ENCODE results near the gene ZNF747. TPM values are rescaled to one million over a fixed set of nuclear protein-coding genes. Genes with fewer than 3 reads are reported as not detected.

Gene ZNF747
- total RNA-seq, 1 experiment from 2014 or later, result 6.9 TPM

DNA sequence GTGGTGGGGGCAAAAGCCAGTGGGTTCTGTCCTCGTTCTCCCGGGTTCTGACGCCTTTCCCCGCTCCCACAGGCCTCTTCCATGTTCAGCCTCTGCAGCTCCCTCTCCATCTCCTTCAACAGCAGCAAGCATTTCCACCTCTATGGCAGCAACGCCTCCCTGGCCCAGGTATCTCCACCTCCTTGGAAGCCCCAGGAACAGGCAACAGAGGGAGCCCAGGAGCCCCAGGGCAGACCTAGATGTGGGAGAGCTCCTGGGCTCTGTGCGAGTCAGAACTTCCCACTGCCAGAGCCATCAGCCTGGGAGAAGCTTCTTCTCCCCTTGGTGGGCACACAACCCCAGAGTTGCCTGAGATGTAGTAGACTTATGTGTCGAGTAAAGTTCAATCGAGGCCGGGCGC lies 16.1 kb downstream of the ZNF747 start:
- no peak for DNase-seq (ENCODE audit: low read depth)

DNA sequence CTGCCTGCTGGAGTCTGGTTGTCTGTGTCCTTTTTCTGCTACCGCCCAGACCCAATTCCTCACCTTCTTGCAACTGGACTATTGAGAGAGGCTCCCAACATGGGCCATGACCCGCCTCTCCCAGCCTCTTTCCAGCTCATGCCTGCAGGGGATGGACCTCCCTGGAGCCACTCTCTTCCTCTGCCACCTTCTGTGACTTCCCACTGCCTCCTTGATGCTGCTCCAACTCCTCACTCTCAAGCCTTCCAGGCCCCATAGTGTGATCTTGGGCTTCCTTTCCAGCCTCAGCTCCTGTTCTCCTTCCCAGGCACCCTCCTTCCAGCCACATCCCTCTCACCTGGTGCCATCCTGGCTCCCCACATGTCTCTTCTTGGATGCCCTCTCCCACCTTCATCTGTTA lies 19.4 kb downstream of the ZNF747 start:
- no peak for DNase-seq (ENCODE audit: low read depth)

DNA sequence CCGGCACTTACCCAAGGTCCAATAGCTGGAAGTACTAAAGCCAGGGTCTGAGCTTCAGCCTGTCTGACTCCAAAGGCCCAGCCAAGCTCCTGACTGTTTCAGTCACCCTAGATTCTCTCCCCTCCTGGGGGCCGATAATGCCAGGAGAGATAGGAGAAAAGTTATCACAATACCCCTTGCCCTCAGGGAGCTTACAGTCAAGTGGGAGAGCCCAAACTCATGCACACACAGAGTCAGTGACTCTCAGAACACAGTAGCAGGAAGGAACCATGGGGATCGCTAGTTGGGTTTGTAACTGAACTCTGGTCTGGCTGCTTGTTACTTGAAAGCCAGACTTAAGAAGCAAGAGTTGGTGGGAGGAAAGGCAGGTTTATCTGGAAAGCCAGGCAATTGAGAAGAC lies 23.1 kb downstream of the ZNF747 start:
- no peak for DNase-seq (ENCODE audit: low read depth)

DNA sequence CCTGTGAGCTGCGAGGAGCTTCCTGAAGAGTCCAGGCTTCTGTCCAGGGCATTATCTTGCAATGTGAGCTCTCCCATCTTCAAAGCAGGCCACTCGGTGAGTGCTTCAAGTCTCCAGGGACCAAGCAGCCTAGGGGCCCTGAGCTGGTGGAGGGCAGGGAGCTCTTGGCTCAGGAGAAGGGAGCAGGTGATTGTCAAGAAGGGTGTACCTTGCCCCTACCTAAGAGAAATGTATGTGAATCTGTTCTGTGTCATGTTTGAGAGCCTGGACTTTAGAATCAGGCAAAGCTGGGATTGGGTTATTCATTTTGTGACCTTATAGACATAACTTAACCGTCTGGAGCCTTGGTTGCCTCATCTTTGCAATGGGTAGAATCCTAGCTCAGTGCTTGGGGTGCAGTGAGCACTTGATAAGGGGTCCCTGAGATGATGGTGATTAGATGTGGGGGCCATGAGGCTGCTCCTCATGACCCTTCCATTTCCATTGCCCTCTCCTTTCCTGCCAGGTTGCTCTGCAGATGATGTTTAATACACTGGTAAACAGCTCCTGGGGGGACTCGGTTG lies 24.2 kb downstream of the ZNF747 start:
- DNase-seq (ENCODE audit: low read depth), result no peak

DNA sequence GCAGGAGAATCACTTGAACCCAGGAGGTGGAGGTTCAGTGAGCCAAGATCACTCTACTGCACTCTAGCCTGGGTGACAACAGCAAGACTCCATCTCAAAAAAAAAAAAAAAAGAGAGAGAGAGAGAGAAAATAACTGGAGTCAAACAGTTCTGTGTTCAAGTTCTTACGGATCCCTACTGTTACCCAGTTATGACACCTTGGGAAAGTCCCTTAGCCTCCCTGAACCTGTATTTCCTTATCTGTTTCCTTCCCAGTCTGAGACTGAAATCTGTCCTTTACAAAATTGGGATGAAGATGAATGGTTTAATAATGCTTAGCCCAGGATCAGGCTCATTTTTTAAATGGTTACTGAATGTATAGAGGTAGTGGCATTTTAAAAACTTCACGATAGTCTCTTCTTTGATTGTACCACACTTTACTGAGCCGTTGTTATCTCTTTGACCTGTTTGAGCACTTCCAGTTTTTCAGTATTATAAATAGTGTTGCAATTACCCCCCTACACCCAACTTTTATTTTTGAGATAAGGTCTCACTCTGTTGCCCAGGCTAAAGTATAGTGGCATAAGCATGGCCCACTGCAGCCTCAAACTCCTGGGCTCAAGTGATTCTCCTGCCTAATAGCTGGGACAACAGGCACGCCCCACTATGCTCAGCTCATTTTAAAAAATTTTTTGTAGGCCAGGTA lies 25.4 kb downstream of the ZNF747 start:
- DNase-seq (ENCODE audit: low read depth), result no peak

DNA sequence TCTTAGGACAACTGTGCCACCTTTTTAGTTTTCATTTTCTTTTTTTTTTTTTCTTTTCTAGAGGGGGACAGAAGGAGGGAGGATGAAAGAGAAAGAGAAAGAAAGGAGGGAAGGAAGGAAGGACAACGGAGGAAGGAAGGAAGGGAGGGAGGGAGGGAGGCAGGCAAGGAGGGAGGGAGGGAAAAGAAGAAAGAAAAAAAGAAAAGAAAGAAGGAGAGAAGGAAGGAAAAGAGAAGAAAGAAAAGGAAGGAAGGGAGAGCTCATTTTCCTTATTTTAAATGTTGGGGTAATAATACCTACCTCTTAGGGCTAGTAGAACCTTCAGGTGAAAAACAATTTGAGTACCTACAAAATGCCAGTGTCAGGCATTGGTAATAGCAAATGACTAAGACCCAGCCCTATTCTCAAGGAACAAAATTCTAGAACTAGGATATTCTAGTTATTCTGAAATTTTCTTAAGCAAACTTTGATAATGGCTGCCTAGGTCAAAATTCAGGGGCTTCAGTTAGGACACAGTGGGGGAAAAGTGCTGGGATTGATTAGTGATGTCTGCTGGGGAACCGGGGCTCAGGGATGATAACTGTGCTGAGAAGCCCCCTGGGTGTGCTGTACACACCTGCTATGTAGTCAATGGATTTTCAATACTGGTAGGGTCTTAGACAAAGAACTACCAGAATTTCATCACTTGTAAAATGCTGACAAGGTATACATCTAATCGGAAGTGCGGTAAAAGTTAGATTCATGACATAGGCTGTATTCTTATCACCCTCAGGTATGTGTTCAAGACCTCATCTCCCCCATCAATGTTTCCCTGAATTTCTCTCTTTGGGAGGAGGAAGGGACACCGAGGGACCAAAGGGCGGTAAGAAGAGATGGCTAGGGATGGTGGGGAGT lies 31.0 kb downstream of the ZNF747 start:
- DNase-seq (ENCODE audit: low read depth), result no peak

DNA sequence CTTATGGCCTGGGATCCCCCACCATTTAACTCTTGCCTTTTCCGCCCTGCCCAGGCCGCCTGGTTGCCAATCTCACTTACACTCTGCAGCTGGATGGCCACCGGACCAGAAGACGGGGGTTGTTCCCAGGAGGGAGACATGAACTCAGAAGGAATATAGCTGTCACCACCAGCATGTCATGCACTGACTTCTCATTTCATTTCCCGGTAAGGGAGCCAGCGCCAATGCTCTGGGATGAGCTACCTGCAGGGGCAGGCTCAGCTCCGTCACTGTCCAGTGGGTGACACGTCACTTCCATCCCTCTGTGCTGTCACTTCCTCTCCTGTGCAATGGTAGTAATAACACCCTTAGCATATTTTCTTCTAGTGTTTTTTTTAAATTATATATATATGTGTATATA lies 35.4 kb downstream of the ZNF747 start:
- no peak for DNase-seq (ENCODE audit: low read depth)

DNA sequence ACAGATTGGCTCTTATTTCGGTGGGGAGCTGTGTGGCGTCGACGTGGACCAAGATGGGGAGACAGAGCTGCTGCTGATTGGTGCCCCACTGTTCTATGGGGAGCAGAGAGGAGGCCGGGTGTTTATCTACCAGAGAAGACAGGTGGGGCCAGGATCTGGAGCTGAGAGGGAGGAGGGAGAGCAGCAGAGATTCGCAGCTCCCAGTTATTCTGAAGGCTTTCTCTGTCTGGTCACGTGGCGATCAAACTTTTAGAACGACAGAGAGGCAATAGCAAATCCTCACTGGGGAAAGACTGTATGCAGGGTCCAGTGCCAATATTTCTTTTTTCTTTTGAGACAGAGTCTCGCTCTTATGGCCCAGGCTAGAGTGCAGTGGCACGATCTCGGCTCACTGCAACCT lies 39.9 kb downstream of the ZNF747 start:
- DNase-seq (ENCODE audit: low read depth), result no peak

DNA sequence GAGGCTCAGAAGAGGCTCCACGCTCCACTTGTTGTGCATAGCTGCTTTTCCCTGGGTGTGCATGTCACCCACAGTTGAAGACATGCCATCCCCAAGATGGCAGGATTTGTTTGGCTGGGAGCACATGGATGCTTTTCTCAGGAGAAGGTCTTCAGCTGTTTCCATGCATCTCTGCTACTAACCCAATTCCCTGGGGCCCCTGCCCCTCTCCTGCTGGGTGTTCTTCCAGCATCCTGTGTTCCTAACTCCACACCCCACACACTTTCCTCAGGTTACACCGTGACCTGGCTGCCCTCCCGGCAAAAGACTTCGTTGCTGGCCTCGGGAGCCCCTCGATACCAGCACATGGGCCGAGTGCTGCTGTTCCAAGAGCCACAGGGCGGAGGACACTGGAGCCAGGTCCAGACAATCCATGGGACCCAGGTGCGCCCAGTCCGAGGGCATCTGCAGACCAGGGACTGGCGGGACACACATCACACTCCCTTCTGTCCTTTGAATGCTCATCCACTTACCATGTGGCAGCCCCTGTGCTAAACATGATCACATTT lies 40.6 kb downstream of the ZNF747 start:
- no peak for DNase-seq (ENCODE audit: low read depth)

DNA sequence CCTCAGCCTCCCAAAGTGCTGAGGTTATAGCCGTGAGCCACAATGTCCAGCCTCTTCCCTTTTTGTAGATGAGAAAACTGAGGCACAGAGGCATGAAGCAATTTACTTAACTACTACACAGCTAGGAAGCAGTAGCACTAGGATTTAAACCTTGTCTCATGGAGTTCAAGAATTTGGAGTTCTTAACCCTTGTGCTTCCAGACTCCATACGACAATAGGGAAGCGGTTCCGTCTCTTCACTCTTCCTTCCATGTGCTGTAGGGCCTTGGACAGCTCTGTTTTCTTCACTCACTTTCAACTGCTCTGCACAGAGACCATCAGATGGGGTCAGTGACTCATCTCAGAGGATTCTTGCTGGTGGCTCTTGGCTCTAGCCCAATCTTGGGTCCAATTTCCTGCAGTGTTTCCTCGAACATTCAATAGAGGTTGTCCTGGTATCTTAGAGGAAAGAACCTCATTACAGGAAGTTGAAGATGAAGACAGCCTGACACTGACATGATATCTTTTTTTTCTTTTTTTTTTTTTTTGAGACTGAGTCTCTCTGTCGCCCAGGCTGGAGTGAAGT lies 42.8 kb downstream of the ZNF747 start:
- DNase-seq (ENCODE audit: low read depth), result peak; percentile 80

DNA sequence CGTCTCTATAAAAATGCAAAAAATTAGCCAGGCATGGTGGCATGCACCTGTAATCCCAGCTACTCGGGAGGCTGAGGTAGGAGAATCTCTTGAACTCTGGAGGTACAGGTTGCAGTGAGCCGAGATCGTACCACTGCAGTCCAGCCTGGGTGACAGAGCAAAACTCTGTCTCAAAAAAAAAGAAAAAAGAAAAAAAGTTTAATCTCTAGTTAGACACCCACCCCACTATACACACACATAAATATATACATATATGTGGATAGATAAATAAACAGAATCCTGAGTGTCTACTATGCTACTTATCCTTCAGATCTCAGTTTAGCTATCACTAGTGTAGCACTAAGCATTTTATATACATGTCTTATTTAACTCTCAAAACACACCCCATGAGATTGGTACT lies 43.4 kb downstream of the ZNF747 start:
- no peak for DNase-seq (ENCODE audit: low read depth)

DNA sequence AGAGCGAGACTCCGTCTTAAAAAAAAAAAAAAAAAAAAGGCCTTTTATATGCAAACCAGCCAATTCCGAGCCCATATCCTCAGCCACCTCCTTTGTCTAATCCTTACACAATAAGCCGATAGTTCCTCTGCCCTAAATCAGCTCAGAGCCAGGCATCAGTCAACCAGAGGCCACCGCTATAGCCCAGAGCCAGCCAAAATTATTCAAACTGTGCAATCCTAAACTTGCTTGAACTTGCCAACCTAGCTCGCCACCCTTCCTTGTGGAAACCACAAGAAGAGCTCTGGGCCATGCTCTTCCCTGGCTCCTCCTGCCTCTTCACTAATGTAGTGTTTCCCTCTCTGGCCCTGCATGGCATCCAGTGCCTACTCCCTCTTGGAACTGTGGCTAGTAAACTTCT lies 44.4 kb downstream of the ZNF747 start:
- DNase-seq (ENCODE audit: low read depth), result no peak

DNA sequence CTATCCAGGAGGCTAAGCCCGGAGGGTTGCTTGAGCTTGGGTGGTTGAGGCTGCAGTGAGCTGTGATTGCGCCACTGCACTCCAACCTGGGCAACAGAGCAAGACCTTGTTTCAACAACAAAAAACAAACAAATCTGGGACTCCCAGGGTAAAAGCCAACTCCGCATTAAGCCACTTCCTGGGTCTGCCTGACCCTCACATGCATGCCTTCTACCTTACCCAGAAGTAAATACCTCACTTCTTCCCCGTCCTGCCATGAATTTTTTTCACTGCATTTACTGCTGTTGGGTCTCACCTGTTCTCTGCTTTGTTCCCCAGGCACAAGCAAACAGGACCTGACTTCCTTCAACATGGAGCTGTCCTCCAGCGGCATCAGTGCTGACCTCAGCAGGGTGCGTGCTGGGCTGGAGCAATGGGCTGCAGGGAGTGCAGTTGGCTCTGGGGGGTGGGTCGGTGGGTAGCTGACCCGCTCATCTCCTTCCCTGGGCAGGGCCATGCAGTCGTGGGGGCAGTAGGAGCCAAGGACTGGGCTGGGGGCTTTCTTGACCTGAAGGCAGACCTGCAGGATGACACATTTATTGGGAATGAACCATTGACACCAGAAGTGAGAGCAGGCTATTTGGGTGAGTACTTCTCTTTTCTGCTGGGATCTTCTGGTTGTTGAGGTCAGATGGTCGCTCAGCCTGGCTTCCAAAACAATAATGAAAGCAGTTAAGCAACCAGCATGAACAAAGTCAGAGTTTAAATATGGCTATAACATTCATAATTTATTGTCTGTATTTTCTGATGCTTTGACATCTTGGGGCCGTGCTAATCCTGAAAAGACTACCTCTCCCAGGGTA lies 45.7 kb downstream of the ZNF747 start:
- DNase-seq (ENCODE audit: low read depth), result no peak

DNA sequence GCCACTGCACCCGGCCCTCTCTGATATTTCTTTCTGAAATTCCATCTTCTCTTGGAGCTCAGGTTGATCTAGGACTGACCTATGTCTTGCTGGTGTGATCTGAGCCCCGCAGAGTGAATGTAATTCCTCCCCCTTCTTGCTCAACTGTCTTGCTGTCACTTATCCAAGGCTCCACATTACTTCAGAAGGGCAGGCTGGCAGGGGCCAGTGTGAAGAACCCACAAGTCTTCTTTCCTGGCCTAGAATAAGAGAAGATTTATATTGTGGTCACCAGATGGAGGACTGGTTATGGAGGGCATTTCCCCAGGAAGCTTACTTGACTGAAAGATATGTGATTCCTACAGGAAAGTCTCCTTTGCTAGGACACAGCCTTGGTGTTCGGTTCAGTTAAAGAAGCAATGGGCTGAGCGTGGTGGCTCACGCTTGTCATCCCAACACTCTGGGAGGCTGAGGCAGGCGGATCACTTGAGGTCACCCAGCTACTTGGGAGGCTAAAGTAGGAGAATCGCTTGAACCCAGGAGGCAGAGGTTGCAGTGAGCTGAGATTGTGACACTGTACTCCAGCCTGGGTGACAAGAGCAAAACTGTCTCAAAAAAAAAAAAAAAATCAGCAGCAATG lies 48.7 kb downstream of the ZNF747 start:
- peak; percentile 6 for DNase-seq (ENCODE audit: low read depth)

DNA sequence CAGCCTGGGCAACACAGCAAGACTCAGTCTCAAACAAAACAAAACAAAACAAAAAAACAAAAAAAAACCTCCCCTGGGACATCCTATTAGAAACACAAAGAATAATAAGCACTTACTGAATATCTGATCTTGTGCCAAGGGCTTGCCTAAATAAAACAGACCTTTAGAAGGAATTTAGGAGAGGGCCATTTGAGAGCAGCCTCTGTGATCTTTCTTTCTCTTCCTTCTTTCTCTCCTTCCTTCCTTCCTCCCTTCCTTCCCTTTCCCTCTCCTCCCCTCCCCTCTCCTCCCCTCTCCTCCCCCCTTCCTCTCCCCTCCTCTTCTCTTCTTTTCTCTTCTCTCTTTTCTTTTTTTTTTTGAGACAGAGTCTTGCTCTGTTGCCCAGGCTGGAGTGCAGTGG lies 49.8 kb downstream of the ZNF747 start:
- no peak for DNase-seq (ENCODE audit: low read depth)

DNA sequence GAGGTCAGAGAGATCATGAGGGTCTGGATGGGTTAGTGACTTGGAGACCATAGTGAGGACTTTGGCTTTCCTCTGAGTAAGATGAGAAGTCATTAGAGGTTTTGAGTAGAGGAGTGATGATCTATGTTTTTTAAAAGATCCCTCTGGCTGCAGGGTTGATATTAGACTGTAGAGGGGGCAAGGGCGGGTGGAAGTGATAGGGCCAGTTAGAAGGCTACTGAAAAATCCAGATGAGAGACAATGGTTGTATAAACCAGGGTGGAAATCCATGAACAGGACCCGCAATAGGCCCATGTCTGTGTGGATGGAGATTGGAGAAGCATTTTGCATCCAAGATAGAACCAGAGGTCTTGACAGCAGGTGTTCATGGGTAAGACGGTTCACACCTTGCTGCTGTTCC lies 52.3 kb downstream of the ZNF747 start:
- no peak for DNase-seq (ENCODE audit: low read depth)

DNA sequence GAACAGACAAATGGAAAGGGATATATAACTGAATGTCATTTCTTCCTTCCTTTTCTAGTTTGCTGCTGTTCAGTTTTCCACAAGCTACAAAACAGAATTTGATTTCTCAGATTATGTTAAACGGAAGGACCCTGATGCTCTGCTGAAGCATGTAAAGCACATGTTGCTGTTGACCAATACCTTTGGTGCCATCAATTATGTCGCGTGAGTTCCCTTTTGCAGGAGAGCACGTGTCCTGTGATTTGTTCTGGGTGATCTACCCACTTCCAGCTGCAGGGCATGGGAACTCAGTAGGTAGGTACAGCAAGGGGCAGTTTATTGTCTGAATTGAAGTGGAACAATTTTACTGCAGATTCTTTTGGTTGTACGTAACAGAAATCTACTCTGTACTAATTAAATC lies 53.3 kb downstream of the ZNF747 start:
- DNase-seq (ENCODE audit: low read depth), result no peak
